Stimulated activated CD4-positive, alpha-beta T cell treated with anti-CD3 and anti-CD28 coated beads, Interleukin-12 subunit alpha, Interleukin-12 subunit beta, amount 100 ng/mL, for 48 hours (primary cell): Measurements from ENCODE around the gene DHRS13.

Experiments
- DNase-seq, 3 donors: peaks; one replicate each; pipeline ENCODE4 v3.0.0-alpha.2; 2020; ENCODE audit warnings: low read depth in 2 of 3, low spot score in 1 of 3

The DHRS13 gene

DNA sequence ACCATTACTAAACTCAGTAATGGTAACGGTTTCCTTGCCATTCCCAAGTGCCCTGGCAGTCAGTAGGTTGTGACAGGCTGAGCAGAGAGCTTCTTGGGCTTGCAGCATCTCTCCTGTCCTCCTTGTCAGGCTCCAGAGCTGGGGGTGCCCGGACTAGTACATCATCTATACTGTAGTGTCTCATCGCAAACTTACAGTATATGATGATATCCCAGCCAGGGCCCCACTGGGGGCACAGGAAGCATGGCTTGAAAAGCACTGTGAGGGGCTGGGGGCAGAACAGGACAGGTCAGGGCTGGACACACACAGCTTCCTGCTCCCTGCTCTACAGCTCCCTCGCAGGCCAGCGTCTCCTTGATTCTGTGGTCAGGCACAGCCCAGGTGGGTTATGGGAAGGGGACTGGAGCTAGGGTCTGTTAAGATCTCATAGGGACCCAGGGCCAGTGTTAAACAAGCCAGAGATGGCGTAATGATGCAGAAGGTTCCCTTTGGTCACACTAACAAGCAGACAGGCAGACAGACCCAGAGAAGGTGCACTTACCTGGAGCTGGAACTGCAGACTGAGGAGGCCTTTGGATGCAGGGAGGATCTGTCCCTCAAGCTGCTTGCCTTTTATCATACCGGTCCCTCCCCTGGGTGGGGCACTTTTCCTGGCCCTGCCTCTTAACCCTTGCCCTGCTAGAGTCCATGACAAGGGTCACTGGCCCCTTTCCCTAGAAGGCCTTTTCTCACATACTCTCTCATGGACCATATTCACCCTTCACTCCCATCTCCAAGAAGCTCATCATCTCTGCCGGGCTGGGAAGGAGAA, 41.3 kb downstream of the DHRS13 start:
- no peak for DNase-seq

DNA sequence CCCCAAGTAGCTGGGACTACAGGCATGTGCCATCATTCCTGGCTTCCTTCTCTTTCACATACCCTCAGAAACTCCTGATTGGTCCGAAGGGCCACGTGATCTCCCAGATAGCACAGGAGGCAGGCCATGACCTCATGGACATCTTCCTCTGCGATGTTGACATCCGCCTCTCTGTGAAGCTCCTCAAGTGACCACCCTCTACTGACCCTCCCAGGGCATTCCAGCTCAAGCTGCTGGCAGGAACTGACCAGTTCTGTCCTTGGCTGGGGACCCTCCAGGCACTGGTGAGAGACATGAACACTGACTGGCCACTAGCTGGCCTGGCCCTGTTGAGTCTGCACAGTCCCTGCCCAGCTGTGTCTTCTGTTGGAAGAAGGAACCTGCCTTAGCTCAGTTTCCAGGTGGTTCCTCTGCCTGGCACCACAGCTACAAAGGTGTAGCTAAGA, 42.5 kb downstream of the DHRS13 start:
- no peak for DNase-seq

DNA sequence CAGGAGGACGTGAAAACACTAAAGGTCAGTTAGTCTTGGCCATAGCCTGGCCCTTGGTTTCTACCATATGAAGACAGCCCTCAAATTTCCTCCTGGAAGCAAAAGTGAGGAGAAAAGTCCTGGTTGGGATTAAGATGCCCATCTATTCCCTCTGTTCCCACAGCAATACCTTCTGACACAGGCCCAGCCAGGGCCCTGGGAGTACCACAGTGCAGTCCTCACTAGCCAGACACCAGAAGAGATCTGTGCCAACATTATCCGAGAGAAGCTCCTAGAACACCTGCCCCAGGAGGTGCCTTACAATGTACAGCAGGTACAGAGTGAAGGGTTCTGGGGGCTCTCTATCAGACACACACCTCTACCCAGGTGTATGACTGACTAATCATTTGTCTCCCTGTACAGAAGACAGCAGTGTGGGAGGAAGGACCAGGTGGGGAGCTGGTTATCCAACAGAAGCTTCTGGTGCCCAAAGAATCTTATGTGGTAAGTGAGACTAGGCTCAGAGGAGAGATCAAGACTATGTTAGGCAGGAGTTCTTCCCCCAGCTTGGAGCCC, 44.0 kb downstream of the DHRS13 start:
- DNase-seq: no peak

DNA sequence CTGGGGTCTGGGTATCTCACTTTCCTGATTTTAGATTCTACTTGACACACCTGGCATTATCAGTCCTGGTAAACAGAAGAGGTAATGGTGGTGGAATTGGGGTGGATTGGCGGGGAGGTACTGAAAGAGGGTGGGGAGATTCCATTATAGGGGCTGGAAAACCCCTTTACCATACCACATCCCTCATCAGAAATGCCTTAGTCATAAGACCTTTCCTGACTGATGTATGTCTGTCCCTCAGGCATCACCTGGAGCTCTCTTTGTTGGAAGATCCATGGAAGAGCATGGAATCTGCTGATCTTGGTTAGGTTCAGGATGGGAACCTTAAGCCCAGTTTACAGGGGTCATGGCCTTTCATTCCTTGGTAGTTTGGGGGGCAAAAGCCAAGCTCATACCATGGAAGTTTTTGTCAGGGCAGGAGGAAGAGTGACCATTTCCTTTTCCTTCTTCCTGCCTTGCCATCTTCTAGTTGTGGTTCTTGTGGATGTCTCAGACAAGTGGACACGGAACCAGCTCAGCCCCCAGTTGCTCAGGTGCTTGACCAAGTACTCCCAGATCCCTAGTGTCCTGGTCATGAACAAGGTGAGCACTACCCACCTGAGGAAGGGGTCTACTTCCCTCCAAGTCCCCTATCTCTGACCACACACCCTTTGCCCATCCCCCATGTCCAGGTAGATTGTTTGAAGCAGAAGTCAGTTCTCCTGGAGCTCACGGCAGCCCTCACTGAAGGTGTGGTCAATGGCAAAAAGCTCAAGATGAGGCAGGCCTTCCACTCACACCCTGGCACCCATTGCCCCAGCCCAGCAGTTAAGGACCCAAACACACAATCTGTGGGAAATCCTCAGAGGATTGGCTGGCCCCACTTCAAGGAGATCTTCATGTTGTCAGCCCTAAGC, 44.7 kb downstream of the DHRS13 start:
- no peak for DNase-seq

DNA sequence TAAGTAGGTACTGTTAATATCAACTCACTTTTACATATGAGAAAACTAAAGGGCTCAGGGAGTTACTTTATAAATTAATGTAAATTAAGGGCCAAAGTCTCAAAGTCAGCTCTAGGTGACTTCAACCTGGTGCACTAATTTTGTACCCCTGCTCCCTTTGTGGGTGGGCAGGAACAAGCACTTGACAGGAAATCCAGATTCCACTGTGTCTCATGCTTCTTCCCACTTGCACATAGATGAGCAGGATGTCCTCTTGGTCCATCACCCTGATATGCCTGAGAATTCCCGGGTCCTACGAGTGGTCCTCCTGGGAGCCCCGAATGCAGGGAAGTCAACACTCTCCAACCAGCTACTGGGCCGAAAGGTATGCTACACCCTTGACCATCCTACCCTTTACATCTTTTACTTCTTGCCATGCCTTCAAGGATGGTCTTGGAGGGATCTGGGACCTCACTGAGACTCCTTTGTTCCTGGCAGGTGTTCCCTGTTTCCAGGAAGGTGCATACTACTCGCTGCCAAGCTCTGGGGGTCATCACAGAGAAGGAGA, 46.8 kb downstream of the DHRS13 start:
- no peak for DNase-seq

DNA sequence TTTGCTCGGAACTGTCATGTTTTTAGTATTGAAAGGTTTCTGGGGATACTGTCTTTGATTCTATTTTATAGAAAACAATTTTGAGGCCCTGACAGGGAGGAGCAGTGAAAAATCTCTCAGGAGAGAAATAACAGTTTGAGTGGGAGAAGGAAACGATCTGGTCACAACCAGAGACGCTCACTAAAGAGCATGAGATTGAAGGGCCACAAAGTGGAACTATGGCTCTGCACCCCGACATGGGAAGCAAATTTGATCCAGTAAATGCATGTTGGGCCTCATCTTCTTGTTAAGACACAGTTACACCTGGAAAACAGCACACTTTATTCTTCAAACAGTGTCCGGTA, 47.6 kb downstream of the DHRS13 start:
- DNase-seq: no peak

DNA sequence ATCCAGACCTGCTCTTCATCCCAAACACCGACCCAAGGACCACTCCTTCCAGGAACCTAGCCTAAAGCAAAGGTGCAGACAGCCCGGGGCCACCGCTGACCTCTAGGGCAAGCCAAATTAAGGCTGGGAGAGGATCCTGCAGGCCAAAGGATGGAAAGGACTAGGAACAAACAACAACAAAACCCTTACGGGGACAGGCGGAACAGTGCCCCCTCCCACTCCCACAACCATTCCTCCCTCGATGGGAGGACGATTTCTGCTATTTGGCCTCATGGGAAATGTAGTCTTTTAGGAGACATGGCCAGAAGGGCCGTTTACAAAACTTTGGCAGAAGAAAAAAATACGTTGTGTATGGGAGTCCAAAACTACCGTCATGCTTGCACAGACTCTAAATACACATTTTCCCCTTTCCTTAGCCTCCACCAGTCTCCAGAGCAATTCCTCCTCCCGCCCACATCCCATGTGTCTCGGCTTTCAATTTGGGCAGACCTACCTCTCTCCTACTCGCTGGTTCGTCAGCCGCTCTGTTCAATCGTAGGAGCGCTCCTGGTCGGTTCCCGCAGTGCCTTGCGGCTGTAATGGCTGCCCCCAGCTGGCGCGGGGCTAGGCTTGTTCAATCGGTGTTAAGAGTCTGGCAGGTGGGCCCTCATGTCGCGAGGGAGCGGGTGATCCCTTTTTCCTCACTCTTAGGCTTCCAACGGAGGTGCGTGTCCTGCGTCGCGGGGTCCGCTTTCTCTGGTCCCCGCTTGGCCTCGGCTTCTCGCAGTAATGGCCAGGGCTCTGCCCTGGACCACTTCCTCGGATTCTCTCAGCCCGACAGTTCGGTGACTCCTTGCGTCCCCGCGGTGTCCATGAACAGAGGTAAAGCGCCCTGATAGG, 48.2 kb downstream of the DHRS13 start, which contains the start of gene ERAL1:
Gene ERAL1, plus strand, starts transcription at position 560 of the 879 bp plus-strand sequence. Its CDS starts 19 bp downstream, at position 579.
- DNase-seq: peak; percentile 75 to 80 (median 75)

DNA sequence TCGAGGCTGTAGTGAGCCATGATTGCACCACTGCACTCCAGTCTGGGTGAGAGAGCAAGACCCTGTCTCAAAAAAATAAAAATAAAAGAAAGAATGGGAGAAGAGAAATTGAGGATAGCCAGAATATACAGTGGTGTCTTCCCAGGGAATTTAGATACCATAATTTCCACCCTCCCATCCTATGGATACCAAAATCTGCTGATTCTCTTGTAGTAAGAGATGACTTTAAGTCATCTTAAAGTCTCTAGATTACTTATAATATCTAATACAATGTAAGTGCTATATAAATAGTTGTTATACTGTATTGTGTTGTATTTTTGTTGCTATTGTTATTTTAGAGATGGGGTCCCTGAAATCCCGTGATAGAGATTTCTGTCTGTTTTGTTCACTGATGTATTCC, 49.6 kb downstream of the DHRS13 start:
- DNase-seq: no peak

DNA sequence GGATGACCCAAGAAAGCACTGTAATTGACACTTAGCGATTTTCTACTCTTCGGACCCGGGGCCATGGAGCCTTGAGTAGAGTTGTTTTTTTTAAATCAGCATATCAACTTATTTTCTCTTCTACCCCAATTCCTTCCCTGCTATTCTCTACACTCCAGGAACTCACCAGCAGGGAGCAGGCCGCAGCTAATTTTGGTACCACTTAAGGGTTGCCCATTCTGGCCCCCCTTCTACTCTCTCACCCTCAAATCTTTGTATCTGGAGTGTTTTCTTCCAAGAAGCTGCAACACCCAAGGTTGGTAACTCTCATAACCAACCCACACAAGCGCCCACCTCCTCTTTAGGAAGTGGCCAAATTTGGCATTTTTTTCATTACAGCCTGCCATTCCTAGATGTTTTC, 53.6 kb downstream of the DHRS13 start:
- DNase-seq: no peak

DNA sequence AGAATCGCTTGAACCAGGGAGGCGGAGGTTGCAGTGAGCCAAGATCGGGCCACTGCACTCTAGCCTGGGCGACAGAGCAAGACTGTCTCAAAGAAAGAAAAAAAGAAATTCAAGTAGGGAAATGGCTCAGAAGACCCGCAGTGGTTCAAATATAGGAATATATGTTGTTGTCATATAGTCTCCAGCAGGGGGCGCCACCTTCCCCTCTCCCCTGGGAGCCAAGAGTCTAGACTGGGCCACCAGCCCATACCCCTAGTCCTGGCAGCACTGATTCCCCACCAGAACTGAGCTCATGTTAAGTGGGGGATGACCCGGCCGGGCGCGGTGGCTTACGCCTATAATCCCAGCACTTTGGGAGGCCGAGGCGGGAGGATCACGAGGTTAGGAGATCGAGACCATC, 54.2 kb downstream of the DHRS13 start:
- peak; percentile 46 to 68 (median 57) for DNase-seq
